GM23338 (cell line): ENCODE data around the gene TCHH. TPM values are rescaled to one million over a fixed set of nuclear protein-coding genes. Genes with fewer than 3 reads are reported as not detected.

ENCODE experiments used
- ATAC-seq: fragments of 200-7000 bp; cut with Tn5 transposase; 3 replicates; pipeline ENCODE4 v1.9.1; 2020
- DNase-seq: peaks from one replicate; pipeline ENCODE4 v3.0.0-alpha.2; 2015; ENCODE audit warnings: low spot score
- H2AFZ ChIP-seq: fragments of 200-600 bp; sonication (generic); 2 replicates; pipeline ENCODE4 v1.8.0; 2016; ENCODE audit warnings: antibody characterized with exemption, mild to moderate bottlenecking, moderate library complexity
- H3F3A ChIP-seq: fragments of 200-600 bp; sonication (generic); replicated peaks from 2 replicates; pipeline ENCODE4 v1.8.0; 2017; ENCODE audit warnings: antibody characterized with exemption, mixed run types, low read depth
- H3K27ac ChIP-seq: fragments of 200-600 bp; sonication (generic); 2 replicates; pipeline ENCODE4 v1.6.1; 2016; ENCODE audit warnings: low read depth
- H3K27me3 ChIP-seq: fragments of 200-600 bp; sonication (generic); 2 replicates; pipeline ENCODE4 v1.8.0; 2016; ENCODE audit warnings: mild to moderate bottlenecking, mixed run types, moderate library complexity; ENCODE audit not compliant: insufficient read depth
- H3K36me3 ChIP-seq: fragments of 200-600 bp; sonication (generic); 2 replicates; pipeline ENCODE4 v1.8.0; 2016; ENCODE audit warnings: mild to moderate bottlenecking; ENCODE audit not compliant: insufficient read depth
- H3K4me1 ChIP-seq: fragments of 200-600 bp; sonication (generic); 2 replicates; pipeline ENCODE4 v1.8.0; 2016; ENCODE audit warnings: mild to moderate bottlenecking, moderate library complexity; ENCODE audit not compliant: insufficient read depth
- H3K4me2 ChIP-seq: fragments of 200-600 bp; sonication (generic); 2 replicates; pipeline ENCODE4 v1.7.1; 2017; ENCODE audit warnings: mixed run types
- H3K4me3 ChIP-seq: fragments of 200-600 bp; sonication (generic); 2 replicates; pipeline ENCODE4 v1.6.1; 2016; ENCODE audit warnings: mixed run types
- H3K79me2 ChIP-seq: fragments of 200-600 bp; sonication (generic); replicated peaks from 2 replicates; pipeline ENCODE4 v1.8.0; 2017; ENCODE audit warnings: mild to moderate bottlenecking; ENCODE audit not compliant: insufficient read depth
- H3K9me2 ChIP-seq: fragments of 200-600 bp; sonication (generic); 2 replicates; pipeline ENCODE4 v1.8.0; 2017; ENCODE audit not compliant: insufficient read depth
- H4K20me1 ChIP-seq: fragments of 200-600 bp; sonication (generic); replicated peaks from 2 replicates; pipeline ENCODE4 v1.8.0; 2017; ENCODE audit warnings: mild to moderate bottlenecking; ENCODE audit not compliant: insufficient read depth
- H3K27ac Mint-ChIP-seq: 2 replicates; pipeline ENCODE4 v1.8.0; 2020; ENCODE audit warnings: inconsistent platforms, mild to moderate bottlenecking, moderate library complexity, mixed read lengths
- H3K27me3 Mint-ChIP-seq: 3 replicates; pipeline ENCODE4 v1.8.0; 2022; ENCODE audit warnings: low read depth, mild to moderate bottlenecking, moderate library complexity, mixed read lengths, inconsistent platforms; ENCODE audit not compliant: insufficient read depth, poor library complexity
- H3K36me3 Mint-ChIP-seq: 3 replicates; pipeline ENCODE4 v1.8.0; 2021; ENCODE audit warnings: low read depth, mild to moderate bottlenecking, inconsistent platforms, moderate library complexity, mixed read lengths
- H3K4me1 Mint-ChIP-seq: 3 replicates; pipeline ENCODE4 v1.8.0; 2020; ENCODE audit warnings: mild to moderate bottlenecking, inconsistent platforms, mixed read lengths
- H3K4me3 Mint-ChIP-seq: 3 replicates; pipeline ENCODE4 v1.8.0; 2021; ENCODE audit warnings: moderate library complexity, mild to moderate bottlenecking, inconsistent platforms, mixed read lengths
- H3K9me3 Mint-ChIP-seq: 3 replicates; pipeline ENCODE4 v1.8.0; 2020; ENCODE audit warnings: moderate library complexity, mild to moderate bottlenecking, inconsistent platforms, mixed read lengths
- CREB1 ChIP-seq: fragments of 250-450 bp; sonication (Bioruptor Pico); IDR thresholded peaks from 2 replicates; pipeline ENCODE4 v1.5.0; 2020; ENCODE audit warnings: low read depth, mild to moderate bottlenecking, moderate library complexity
- ETS1 ChIP-seq: IDR thresholded peaks from 2 replicates; pipeline ENCODE4 v1.6.1; 2016; ENCODE audit warnings: antibody characterized with exemption
- EZH2phosphoT487 ChIP-seq: fragments of 200-600 bp; sonication (generic); IDR thresholded peaks from one replicate; pipeline ENCODE4 v1.8.1; 2018; ENCODE audit warnings: antibody characterized with exemption; ENCODE audit not compliant: unreplicated experiment
- NANOG ChIP-seq: IDR thresholded peaks from 2 replicates; pipeline ENCODE4 v1.6.1; 2016; ENCODE audit warnings: antibody characterized with exemption, borderline replicate concordance
- STAT1 ChIP-seq: IDR thresholded peaks from one replicate; pipeline ENCODE4 v1.6.1; 2016; ENCODE audit warnings: antibody characterized with exemption; ENCODE audit not compliant: unreplicated experiment
- ZNF114 ChIP-seq: fragments of 250-450 bp; sonication (Bioruptor Pico); IDR thresholded peaks from 2 replicates; pipeline ENCODE4 v1.5.0; 2020; ENCODE audit warnings: mild to moderate bottlenecking, moderate library complexity
- ZNF331 ChIP-seq: fragments of 250-450 bp; sonication (Bioruptor Pico); IDR thresholded peaks from 2 replicates; pipeline ENCODE4 v1.5.0; 2020; ENCODE audit warnings: low read depth, mild to moderate bottlenecking, moderate library complexity
- ZNF462 ChIP-seq: fragments of 250-450 bp; sonication (Bioruptor Pico); IDR thresholded peaks from 2 replicates; pipeline ENCODE4 v1.5.0; 2020; ENCODE audit warnings: mild to moderate bottlenecking, moderate library complexity
- polyA plus RNA-seq: library from polyadenylated mRNA; unstranded; fragments of >200 nt; fragmentation: Nextera tagmentation; extraction: Ambion mirVana; gene quantifications from 2 replicates; pipeline ENCODE4 v1.2.1, GENCODE V29; 2016
- total RNA-seq: library from RNA; depleted of rRNA; stranded (reverse); fragments of >200 nt; shearing (Covaris generic); gene quantifications from 2 replicates; pipeline ENCODE4 v1.2.3, GENCODE V29; 2014

TCHH gene
- total and polyA plus RNA-seq, 2 experiments from 2014 or later: 0.38 to 0.42 TPM

GRCh38 chr1:152089014-152089674, 26.1 kb downstream of the TCHH start, which contains the start of gene TCHHL1:
TCHHL1 (minus strand) TSS chr1:152089064; CDS start chr1:152088143, 921 bp downstream.
- Histone ChIP-seq H3K27ac (no peak within 1 kb of the TSS), H3K4me2 (no peak within 1 kb of the TSS), H3F3A (no peaks in the 10 kb centered on the region), H3K36me3 (no peaks in the 10 kb centered on the region), H2AFZ (no peak within 1 kb of the TSS), H3K27me3 (no peaks in the 10 kb centered on the region), H3K9me2 (peaks cover 20% of the 10 kb centered on the region; the same call in 1 of the 2 replicates), H4K20me1 (no peaks in the 10 kb centered on the region), H3K79me2 (no peaks in the 10 kb centered on the region), H3K4me1 (no peaks in the 10 kb centered on the region), H3K4me3 (no peak within 1 kb of the TSS)
- no peaks in the 10 kb centered on the region for H3K36me3 Mint-ChIP-seq
- H3K4me3 Mint-ChIP-seq: no peak within 1 kb of the TSS
- no peaks in the 10 kb centered on the region for H3K4me1 Mint-ChIP-seq
- peaks cover 3% of the 10 kb centered on the region; the same call in 1 of the 3 replicates for H3K9me3 Mint-ChIP-seq
- DNase-seq (no peak), ATAC-seq (no peak)
- H3K27ac Mint-ChIP-seq: no peak within 1 kb of the TSS
- TF ChIP-seq CREB1 (CRISPR knock-in tag): no peak
- no peak for TF ChIP-seq NANOG
- H3K27me3 Mint-ChIP-seq: no peaks in the 10 kb centered on the region

DNA sequence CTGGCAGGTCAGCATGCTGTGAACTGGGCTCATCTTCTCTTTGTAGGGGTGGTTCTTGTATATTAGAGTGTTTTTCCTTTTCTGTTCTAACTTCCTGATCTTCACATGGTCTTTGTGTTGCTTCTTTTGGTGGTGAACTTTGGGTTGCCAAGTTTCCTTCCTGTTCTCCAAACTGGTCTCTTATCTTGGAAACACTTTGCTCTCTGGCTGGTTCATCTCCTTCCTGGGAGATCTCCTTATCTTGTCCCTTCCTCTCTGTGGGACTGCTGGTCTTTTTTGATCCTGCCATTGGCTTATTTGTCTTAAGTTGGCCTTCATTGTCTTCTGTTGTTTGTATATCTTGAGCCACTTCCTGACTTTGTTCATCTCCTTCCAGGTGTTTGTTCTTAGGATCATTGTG, 28.5 kb downstream of the TCHH start:
- H3K36me3 Mint-ChIP-seq: no peaks in the 10 kb centered on the region
- H3K27ac Mint-ChIP-seq: no peak overlapping the region
- H3K27ac ChIP-seq: no peak overlapping the region
- H2AFZ ChIP-seq: no peak overlapping the region
- H3K79me2 ChIP-seq: no peaks in the 10 kb centered on the region
- H3K9me2 ChIP-seq: peaks cover 20% of the 10 kb centered on the region; the same call in 1 of the 2 replicates
- H3K4me2 ChIP-seq: no peak overlapping the region
- H3K4me3 ChIP-seq: no peak overlapping the region
- TF ChIP-seq STAT1 (no peak), ZNF462 (CRISPR knock-in tag) (no peak), ETS1 (no peak), NANOG (no peak), EZH2phosphoT487 (no peak), ZNF114 (CRISPR knock-in tag) (no peak), ZNF331 (CRISPR knock-in tag) (no peak)
- H3K36me3 ChIP-seq: no peaks in the 10 kb centered on the region
- H3K4me1 Mint-ChIP-seq: no peaks in the 10 kb centered on the region
- no peaks in the 10 kb centered on the region for H4K20me1 ChIP-seq
- ATAC-seq: no peak
- no peak overlapping the region for H3K4me3 Mint-ChIP-seq
- H3K27me3 ChIP-seq: no peaks in the 10 kb centered on the region
- H3F3A ChIP-seq: no peaks in the 10 kb centered on the region
- no peaks in the 10 kb centered on the region for H3K9me3 Mint-ChIP-seq
- H3K27me3 Mint-ChIP-seq: no peaks in the 10 kb centered on the region
- DNase-seq: no peak
- H3K4me1 ChIP-seq: no peaks in the 10 kb centered on the region
